Measurements from ENCODE around the gene CD2BP2. TPM values are rescaled to one million over a fixed set of nuclear protein-coding genes. Genes with fewer than 3 reads are reported as not detected.

CD2BP2 gene
- 10 to 100 TPM; 32.9 to 46.4 TPM for total RNA-seq

- Histone ChIP-seq H3K9me3 (no peaks in the 10 kb centered on the region), H3K4me1 (replicated peaks) (peaks cover 16% of the 10 kb centered on the region), H3K4me3 (peak within 1 kb of the TSS; percentile 94 to 96), H3K27ac (peak within 1 kb of the TSS; percentile 94), H3K27me3 (replicated peaks; ENCODE audit: insufficient read depth) (no peaks in the 10 kb centered on the region), H3K36me3 (peaks cover 0 to 6% of the 10 kb centered on the region in 2 donors)
- WGBS: under 1% methylated on average over 45 of the region's 45 CpGs
- peak; percentile 43 for TF ChIP-seq POLR2A (IDR thresholded peaks at IDR 0.05)
- TF ChIP-seq POLR2AphosphoS5 (IDR thresholded peaks at IDR 0.05): peak; percentile 99
- TF ChIP-seq CTCF (IDR thresholded peaks at IDR 0.05): peak in 1 of 4 experiments; percentile 17
- intact Hi-C loops (cut with DNase I): no loop called here
- peak; percentile 97 for DNase-seq (ENCODE audit: low spot score)
Measured at GRCh38 chr16:30355144-30355953, at the start of gene CD2BP2. CD2BP2 (minus strand) TSS chr16:30355308; CDS start chr16:30354681, 627 bp downstream.

- TF ChIP-seq POLR2AphosphoS5 (IDR thresholded peaks at IDR 0.05) (no peak), POLR2A (IDR thresholded peaks at IDR 0.05) (no peak), CTCF (IDR thresholded peaks at IDR 0.05) (no peak)
- Histone ChIP-seq H3K4me3 (no peak overlapping the region), H3K4me1 (replicated peaks) (no peaks in the 10 kb centered on the region), H3K27me3 (replicated peaks; ENCODE audit: insufficient read depth) (no peaks in the 10 kb centered on the region), H3K27ac (no peak overlapping the region), H3K9me3 (no peaks in the 10 kb centered on the region), H3K36me3 (no peaks in the 10 kb centered on the region)
- intact Hi-C loops (cut with DNase I): loop anchor here (10.0 kb wide), 1 partner anchor 307 kb away; the partner anchor contains the start of genes TBX6 and YPEL3
- DNase-seq (ENCODE audit: low spot score): no peak
- WGBS: 76% methylated on average over 8 of the region's 8 CpGs
Measured at GRCh38 chr16:30401768-30402425, 46.8 kb upstream of the CD2BP2 start.

GRCh38 chr16:30399435-30400186 lies 44.5 kb upstream of the CD2BP2 start:
- Histone ChIP-seq H3K4me1 (replicated peaks) (peaks cover 8% of the 10 kb centered on the region), H3K27ac (peak overlapping the region; percentile 82), H3K36me3 (no peaks in the 10 kb centered on the region), H3K27me3 (replicated peaks; ENCODE audit: insufficient read depth) (no peaks in the 10 kb centered on the region), H3K4me3 (peak overlapping the region; percentile 47 to 50), H3K9me3 (no peaks in the 10 kb centered on the region)
- TF ChIP-seq POLR2A (IDR thresholded peaks at IDR 0.05): no peak
- TF ChIP-seq CTCF (IDR thresholded peaks at IDR 0.05): no peak
- TF ChIP-seq POLR2AphosphoS5 (IDR thresholded peaks at IDR 0.05): no peak
- 13% methylated on average over 12 of the region's 12 CpGs for WGBS
- intact Hi-C loops (cut with DNase I): loop anchor here (10.0 kb wide), 1 partner anchor 305 kb away; the partner anchor contains the start of genes TBX6 and YPEL3
- no peak for DNase-seq (ENCODE audit: low spot score)

- H3K27me3 ChIP-seq (replicated peaks; ENCODE audit: insufficient read depth): no peaks in the 10 kb centered on the region
- H3K27ac ChIP-seq: peak overlapping the region; percentile 82
- H3K4me1 ChIP-seq (replicated peaks): peaks cover 8% of the 10 kb centered on the region
- TF ChIP-seq CTCF (IDR thresholded peaks at IDR 0.05) (no peak), POLR2AphosphoS5 (IDR thresholded peaks at IDR 0.05) (no peak), POLR2A (IDR thresholded peaks at IDR 0.05) (no peak)
- no peaks in the 10 kb centered on the region for H3K9me3 ChIP-seq
- intact Hi-C loops (cut with DNase I): no loop called here
- 84% methylated on average over 23 of the region's 23 CpGs for WGBS
- no peak for DNase-seq (ENCODE audit: low spot score)
- no peaks in the 10 kb centered on the region for H3K36me3 ChIP-seq
- no peak overlapping the region for H3K4me3 ChIP-seq
Measured at GRCh38 chr16:30398661-30399434, 43.7 kb upstream of the CD2BP2 start.
